Panc1 (cell line): ENCODE data around the gene PINK1. TPM values are rescaled to one million over a fixed set of nuclear protein-coding genes. Genes with fewer than 3 reads are reported as not detected.

Source experiments
- ATAC-seq: fragments of 200-7000 bp; cut with Tn5 transposase; 2 replicates; pipeline ENCODE4 v1.9.1; 2020; ENCODE audit warnings: mild to moderate bottlenecking, moderate library complexity
- BruUV-seq: library from RNA; stranded (reverse); fragments of 400-500 nt; replicated peaks from 2 replicates; lab custom pipeline; 2021; lab: Mats Ljungman, UMichigan
- CTCF ChIA-PET: fragments of 300-600 bp; sonication (Branson Sonifier 250); formaldehyde crosslinking; loops from one replicate; lab custom pipeline; 2022; ENCODE audit warnings: antibody characterized with exemption; lab: Charles Lee
- POLR2A ChIA-PET: fragments of 300-600 bp; sonication (Branson Sonifier 250); formaldehyde crosslinking; loops from one replicate; lab custom pipeline; 2022; ENCODE audit warnings: antibody characterized with exemption; lab: Charles Lee
- DNase-seq: peaks from one replicate; pipeline ENCODE4 v3.0.0-alpha.2; 2010; ENCODE audit warnings: low read depth, low spot score
- H3K27ac ChIP-seq: 2 replicates; pipeline ENCODE4 v1.5.1; 2011; ENCODE audit warnings: mild to moderate bottlenecking, low read length, inconsistent platforms
- H3K27me3 ChIP-seq: fragments of 200-500 bp; sonication (Bioruptor generic); 2 replicates; pipeline ENCODE4 v1.6.0; 2014; ENCODE audit warnings: low read length, inconsistent platforms; ENCODE audit not compliant: control insufficient read depth, insufficient read depth
- H3K36me3 ChIP-seq: fragments of 200-500 bp; sonication (Bioruptor generic); 2 replicates; pipeline ENCODE4 v1.5.1; 2014; ENCODE audit warnings: inconsistent platforms, mild to moderate bottlenecking, low read length, moderate library complexity; ENCODE audit not compliant: control insufficient read depth, insufficient read depth
- H3K4me1 ChIP-seq: 2 replicates; pipeline ENCODE4 v1.5.1; 2011; ENCODE audit warnings: inconsistent platforms, mild to moderate bottlenecking, low read length, moderate library complexity; ENCODE audit not compliant: control insufficient read depth, insufficient read depth
- H3K4me3 ChIP-seq, 2 experiments: 2 replicates each; pipeline ENCODE4 v1.5.1; 2011 to 2012; ENCODE audit warnings: low read depth in 2 of 2, low read length in 2 of 2, mild to moderate bottlenecking in 2 of 2, inconsistent platforms in 1 of 2, moderate library complexity in 1 of 2
- H3K9me3 ChIP-seq: fragments of 200-500 bp; sonication (Bioruptor generic); 2 replicates; pipeline ENCODE4 v1.5.1; 2014; ENCODE audit warnings: low read depth, mild to moderate bottlenecking, inconsistent platforms, low read length, moderate library complexity; ENCODE audit not compliant: control insufficient read depth, insufficient read depth
- CTCF ChIP-seq: fragments of 450-650 bp; IDR thresholded peaks from 2 replicates; pipeline ENCODE4 v1.5.1; 2017; ENCODE audit warnings: mild to moderate bottlenecking
- POLR2AphosphoS5 ChIP-seq: IDR thresholded peaks from 2 replicates; pipeline ENCODE4 v1.6.1; 2012; ENCODE audit warnings: mild to moderate bottlenecking, low read depth, low read length, moderate library complexity
- REST ChIP-seq, 2 experiments: IDR thresholded peaks; 2 replicates each; pipeline ENCODE4 v1.6.1; 2011 to 2012; ENCODE audit warnings: low read depth in 2 of 2, control low read depth in 1 of 2, low read length in 1 of 2, mild to moderate bottlenecking in 1 of 2, moderate library complexity in 1 of 2; ENCODE audit not compliant: insufficient read depth in 1 of 2
- SIN3A ChIP-seq: IDR thresholded peaks from 2 replicates; pipeline ENCODE4 v1.6.1; 2012; ENCODE audit warnings: low read depth, mild to moderate bottlenecking, low read length, moderate library complexity, borderline replicate concordance; ENCODE audit not compliant: insufficient read depth
- TCF7L2 ChIP-seq: IDR thresholded peaks from 2 replicates; pipeline ENCODE4 v1.6.1; 2011; ENCODE audit warnings: mild to moderate bottlenecking, low read depth, low read length, inconsistent platforms
- in situ Hi-C: cut with HindIII; loops from 2 replicates; pipeline ENCODE4 v1.10.0; 2016; ENCODE audit warnings: low sequenced_read_pairs, low pct_unique_long_range_greater_than_20kb
- intact Hi-C: fragments of 100-400 bp; cut with micrococcal nuclease; formaldehyde crosslinking; loops from one replicate; pipeline ENCODE4 v1.10.0; 2022; ENCODE audit not compliant: unreplicated experiment
- total RNA-seq: library from RNA; stranded (reverse); gene quantifications from one replicate; pipeline ENCODE4 v1.2.1, GENCODE V29; 2021; ENCODE audit not compliant: unreplicated experiment

Gene PINK1
- total RNA-seq, 1 experiment from 2014 or later = 32.1 TPM

GRCh38 chr1:20587661-20588053 lies 45.6 kb upstream of the PINK1 start:
- H3K27ac ChIP-seq = no peak overlapping the region
- H3K36me3 ChIP-seq = no peaks in the 10 kb centered on the region
- H3K4me1 ChIP-seq = peaks cover 3% of the 10 kb centered on the region; the same call in 1 of the 2 replicates
- CTCF ChIA-PET = no interaction called here
- BruUV-seq = no TSS peak
- no peaks in the 10 kb centered on the region for H3K9me3 ChIP-seq
- TF ChIP-seq REST (IDR thresholded peaks at IDR 0.05; ENCODE audit: insufficient read depth in 1 of 2, low read depth in 2 of 2, low read length in 1 of 2) (no peak), TCF7L2 (no peak), POLR2AphosphoS5 (no peak), CTCF (no peak), SIN3A (no peak)
- POLR2A ChIA-PET = interaction anchor here (0.7 kb wide), 1 partner anchor 137 kb away, joined by 8 read pairs; no protein-coding TSS in a partner anchor
- intact Hi-C loops = no loop called here
- no peak overlapping the region for H3K4me3 ChIP-seq
- H3K27me3 ChIP-seq = no peaks in the 10 kb centered on the region
- DNase-seq (no peak), ATAC-seq (no peak)
- in situ Hi-C loops = no loop called here

DNA sequence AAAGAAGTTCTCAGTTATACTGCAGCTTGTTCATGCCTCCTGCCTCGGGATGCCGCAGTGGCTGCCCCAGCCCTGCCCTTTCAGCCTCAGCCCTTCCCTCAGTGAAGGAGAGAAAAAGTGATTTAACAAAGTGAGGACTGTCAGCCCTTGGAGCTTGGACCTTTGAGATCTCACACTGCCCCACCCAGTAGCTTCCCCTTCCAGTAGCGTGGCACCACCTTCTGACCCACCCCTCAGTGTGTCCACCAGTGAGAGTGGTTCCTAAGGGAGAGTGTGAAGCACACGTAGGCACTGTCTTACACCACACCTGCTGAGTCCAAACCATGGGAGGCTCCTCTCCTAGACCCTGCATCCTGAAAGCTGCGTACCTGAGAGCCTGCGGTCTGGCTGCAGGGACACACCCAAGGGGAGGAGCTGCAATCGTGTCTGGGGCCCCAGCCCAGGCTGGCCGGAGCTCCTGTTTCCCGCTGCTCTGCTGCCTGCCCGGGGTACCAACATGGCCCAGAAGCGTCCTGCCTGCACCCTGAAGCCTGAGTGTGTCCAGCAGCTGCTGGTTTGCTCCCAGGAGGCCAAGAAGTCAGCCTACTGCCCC lies 44.5 kb upstream of the PINK1 start, which contains the start of gene CDA:
CDA (plus strand) TSS at position 464 of the 592 bp plus-strand sequence; CDS start at position 497, 33 bp downstream.
- Histone ChIP-seq H3K27ac (no peak within 1 kb of the TSS), H3K4me1 (peaks cover 3% of the 10 kb centered on the region; the same call in 1 of the 2 replicates), H3K27me3 (no peaks in the 10 kb centered on the region), H3K4me3 (0 out of 4 replicates have a peak within 1 kb of the TSS, but pooled peaks of 1 of the 2 experiments have one; percentile 4), H3K9me3 (no peaks in the 10 kb centered on the region), H3K36me3 (no peaks in the 10 kb centered on the region)
- DNase-seq (no peak), ATAC-seq (peak; percentile 39; the same call in 1 of the 2 replicates)
- intact Hi-C loops = no loop called here
- no TSS peak for BruUV-seq
- in situ Hi-C loops = no loop called here
- no peak for TF ChIP-seq REST (IDR thresholded peaks at IDR 0.05; ENCODE audit: insufficient read depth in 1 of 2, low read depth in 2 of 2, low read length in 1 of 2)
- TF ChIP-seq TCF7L2 = no peak
- no peak for TF ChIP-seq POLR2AphosphoS5
- no peak for TF ChIP-seq CTCF
- TF ChIP-seq SIN3A = no peak
- CTCF ChIA-PET = interaction anchor here (0.5 kb wide), 1 partner anchor 625 kb away, joined by 3 read pairs; no protein-coding TSS in a partner anchor
- POLR2A ChIA-PET = no interaction called here
